CD4-positive, alpha-beta T cell treated with Interleukin-12 subunit alpha and Interleukin-12 subunit beta, for 1 hour (primary cell): ENCODE measurements around the gene EHF.

ENCODE experiments used
- DNase-seq: peaks from one replicate; pipeline ENCODE4 v3.0.0-alpha.2; 2020

The EHF gene

DNA sequence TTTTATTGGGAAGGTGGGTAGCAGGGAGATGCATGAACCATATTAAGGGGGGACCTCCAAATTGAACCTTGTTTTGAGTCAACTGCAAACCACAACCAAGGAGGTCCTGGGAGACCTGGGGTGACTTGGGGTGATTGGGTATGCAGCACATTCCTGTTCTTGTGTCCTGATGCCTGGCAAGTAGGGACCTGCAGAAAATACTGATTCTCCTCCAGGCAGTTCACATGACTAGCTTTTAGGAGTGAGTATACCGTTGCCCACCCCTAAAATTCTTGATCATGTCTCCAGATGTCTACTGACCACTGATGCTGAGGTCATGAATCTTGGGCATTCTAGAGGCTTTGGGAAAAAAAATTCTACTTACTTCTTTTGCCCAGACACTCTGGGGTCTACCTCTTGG is 6.3 kb downstream of the EHF start:
- DNase-seq = no peak

DNA sequence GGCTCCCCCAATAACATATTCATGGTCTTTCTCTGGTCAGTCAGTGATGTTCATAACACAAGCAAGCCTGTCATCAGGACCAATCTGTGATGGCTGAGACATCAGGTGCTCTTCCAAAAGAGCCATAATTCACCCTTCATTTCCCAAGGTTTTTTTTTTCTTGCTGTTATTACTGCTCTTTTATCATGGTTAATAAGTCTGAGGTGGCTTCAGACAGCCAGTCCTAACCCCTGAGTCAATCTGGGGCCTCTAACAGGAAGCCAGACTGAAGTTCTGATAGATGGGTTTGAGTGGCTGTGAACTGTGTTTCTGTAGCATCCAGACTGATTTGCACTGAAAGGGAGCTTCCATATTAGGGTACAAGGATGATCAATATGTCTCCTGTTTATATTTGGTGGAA is 8.8 kb downstream of the EHF start:
- no peak for DNase-seq

DNA sequence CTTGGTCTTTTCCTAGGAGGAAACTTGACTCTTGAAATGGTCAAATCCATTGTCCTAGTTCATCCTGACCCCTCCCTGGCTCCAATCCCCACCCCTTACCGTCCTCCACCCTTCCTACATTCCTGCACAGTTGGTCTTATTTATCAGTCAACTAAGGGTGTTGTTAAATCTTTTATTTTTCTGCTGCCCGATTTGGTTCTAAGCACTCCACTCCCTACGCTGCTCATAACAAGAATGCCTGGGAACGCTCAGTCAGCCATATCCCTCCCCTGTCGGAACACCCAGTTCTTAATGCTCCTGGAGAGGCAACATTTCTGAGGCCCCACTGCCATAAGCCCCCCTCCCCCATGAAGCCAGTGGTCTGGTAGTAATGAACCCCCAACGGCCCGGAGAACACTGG is 9.7 kb downstream of the EHF start:
- no peak for DNase-seq

DNA sequence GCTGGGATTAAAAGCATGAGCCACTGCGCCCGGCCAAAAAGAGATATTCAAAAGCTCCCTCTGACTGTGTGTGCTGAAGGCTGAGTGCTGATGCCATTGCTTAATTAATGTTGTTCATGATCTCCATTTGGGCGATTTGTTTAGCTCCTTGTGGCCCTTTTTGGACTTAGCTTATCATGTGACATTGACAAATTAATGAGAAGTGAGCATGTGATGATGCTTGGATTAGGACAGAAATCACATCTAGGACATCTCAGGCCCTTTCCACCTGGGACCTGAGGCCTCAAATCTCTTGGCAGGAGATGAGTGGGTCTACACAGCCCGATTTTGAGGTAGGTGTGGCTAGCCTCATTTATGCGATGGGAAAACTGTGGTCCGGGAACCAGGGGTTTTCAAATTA is 10.4 kb downstream of the EHF start:
- no peak for DNase-seq

DNA sequence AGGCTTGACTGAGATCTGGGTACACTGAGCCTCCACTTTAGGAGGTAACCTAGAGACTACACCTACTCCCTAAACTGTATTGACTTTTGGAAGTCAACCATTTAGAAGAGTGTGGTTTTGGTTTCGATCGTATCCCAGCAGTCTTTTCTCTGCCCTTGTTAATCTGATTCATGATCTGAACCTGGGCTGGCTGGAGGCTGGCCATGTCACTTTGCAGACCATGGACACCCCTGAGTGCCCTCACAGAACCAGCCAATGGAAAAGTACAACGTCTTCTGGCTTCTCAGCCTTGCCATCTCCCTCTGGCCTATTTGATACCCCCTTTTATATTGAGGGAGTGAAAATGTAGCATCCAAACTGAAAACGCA is 10.8 kb downstream of the EHF start:
- no peak for DNase-seq

DNA sequence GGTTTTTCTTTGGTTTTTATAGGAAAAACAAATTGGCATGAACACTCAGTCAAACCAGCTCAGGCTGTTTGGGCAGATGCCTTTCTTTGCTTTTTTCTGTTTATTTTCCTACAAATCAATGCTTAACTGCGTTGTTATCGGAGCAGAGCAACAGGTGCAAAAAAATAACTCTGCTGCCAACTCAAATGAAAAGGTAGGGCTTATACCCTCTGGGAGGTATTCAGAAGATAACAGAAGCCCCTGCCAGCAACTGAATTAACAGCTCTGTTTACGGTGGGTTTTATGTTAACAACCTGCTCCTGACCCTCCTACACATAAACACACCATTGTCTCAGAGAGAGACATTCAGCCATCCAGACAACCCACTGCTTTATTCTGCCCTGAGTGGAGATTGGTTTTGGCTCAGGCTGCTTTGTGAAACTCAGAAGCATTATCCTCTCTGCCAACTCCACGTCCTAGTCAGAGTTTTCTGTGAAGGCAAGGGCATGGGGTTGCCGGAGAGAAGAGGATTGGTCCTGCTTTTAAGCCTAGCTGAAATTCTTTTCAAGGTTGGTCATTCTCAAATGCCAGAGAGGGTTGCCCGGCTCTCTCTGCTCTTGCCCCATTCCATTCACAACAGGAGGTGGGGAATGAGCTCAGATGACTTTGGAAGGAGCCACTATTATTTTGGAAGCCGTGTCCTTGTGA is 11.4 kb downstream of the EHF start:
- DNase-seq = no peak

DNA sequence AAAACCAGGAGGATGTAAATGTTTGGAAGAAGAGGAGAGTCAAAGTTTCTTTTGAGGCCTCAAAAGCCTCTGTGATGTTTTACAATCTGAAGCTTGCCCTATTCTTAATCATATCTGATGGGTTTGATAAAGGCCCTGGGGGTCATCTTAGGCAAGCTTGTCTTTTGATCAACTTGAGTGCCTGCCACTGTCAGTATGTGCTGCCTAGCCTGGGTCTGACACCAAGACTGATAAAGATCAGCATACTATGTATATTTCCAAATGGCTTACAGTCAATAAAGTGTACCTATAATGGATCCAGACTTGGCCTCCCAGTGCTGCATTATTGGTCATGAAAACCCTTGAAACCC is 12.7 kb downstream of the EHF start:
- no peak for DNase-seq

DNA sequence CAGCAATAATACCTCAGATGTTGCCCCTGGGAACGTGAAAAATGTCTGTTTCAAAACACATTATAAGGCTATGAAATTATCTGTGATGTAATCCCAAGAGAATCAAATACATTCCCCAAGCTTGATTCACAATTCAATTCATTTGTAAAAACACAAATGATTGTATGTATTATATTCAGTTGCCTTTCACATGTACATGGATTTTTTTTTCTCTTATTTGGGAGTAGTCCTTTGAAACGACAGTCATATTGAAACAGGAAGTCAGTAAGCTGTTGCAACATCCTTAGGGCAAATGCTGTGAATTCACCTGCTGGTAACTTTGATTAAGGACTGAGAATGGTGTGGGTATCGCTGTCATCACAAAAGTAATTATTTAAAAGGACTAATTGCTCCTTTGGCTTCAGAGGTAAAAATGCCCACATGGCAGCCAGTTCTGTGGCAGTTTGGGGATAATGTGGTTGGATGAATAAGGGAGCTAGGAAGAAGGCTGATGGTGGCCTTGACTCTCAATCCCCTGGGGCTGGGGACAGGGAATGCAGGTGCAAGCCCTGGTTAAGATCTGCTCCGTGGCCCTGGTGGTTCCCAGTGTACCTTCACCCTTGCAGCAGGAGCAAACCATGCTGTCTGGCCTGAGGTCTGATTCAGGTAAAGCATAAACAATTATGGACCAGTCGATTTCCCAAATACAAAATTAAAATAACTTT is 13.2 kb downstream of the EHF start:
- DNase-seq = peak; percentile 11

DNA sequence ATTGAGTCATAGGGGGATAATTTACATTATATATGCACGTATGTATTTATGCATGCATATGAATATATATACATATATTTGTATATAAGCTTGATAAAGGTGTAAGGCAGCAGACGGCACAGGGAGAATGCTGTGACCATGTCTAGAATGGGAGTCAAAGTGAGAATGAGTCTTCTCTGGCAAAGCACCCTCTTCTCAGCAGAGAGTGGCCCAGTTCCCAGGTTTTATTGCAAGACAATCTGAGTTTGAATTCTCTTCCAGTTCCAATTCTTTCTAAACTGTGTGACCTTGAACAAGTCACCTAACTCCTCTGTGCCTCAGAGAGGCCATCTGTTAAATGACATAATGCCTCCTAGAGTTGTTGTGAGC is 13.8 kb downstream of the EHF start:
- no peak for DNase-seq

DNA sequence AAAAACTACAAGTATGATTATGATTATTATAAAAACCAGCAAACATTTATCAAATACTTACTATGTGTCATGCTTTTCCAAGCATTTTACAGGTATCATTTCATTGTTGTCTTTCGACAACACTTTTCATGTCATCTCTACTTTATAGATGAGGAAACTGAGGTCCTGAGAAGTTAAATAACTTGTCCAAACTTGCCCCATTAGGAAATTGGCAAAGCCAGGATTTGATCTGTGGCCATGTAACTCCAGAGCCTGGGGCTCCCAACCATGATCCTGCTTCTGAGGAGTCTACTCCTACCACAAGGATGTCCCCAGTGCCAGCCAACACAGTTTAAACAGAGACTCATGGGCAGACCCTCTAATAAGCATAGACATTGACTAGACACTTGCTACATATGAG is 15.2 kb downstream of the EHF start:
- no peak for DNase-seq

DNA sequence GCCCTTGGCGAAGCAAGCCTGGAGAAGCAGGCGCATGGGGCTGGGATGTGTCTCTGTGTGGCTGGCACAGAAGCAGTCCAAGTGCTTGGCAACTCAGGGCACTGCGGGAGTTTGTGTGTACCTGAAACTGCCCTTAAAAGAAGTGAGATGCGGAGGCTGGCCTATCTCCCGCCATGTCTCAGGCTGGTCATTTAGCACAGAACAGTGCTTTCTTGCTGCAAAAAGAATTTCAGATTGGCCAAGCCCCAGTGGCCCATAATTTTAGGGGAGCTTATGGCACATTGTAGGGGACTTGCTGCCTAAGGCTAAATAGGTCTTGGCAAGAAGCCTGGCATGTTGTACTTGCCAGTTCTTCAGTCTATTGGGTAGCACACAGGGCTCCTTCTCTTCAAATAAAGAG is 16.4 kb downstream of the EHF start:
- no peak for DNase-seq

DNA sequence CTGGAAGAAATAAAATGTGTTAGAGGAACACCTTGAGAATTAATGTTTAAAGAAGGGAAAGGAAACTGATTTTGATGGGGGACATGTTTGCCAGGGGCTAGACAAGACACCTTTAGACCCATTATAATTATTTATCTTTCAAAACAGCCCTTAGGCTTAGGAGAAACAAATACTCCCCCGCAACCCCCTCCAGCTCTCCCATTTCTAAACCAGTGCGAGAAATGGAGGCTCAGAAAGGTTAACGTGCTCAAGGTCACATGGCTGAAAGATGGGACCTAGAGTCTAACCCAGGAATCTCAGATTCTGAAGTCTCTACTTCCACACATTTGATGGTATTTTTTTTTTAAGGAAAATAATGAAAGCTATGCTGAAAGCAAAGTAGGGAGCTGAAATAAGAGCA is 18.0 kb downstream of the EHF start:
- DNase-seq = no peak

DNA sequence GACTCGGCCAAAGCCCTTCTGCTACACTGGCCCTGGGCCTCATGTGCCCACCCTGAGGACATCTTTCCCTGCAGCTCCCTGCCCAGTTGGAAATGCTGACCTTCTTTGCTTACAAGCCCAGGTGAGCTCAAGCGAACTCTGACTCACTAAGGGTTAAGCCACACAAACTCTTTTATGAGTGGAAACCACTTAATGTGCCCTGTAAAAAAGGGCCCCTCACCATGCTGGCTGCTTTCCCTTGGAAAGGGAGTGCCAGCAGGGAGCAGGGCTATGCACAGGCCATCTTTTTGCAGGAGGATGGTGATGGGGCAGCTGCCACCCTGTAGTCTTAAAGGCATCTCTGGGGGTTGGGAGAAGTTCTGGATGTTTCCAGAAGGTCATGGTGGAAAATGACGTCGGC is 18.7 kb downstream of the EHF start:
- DNase-seq = no peak

DNA sequence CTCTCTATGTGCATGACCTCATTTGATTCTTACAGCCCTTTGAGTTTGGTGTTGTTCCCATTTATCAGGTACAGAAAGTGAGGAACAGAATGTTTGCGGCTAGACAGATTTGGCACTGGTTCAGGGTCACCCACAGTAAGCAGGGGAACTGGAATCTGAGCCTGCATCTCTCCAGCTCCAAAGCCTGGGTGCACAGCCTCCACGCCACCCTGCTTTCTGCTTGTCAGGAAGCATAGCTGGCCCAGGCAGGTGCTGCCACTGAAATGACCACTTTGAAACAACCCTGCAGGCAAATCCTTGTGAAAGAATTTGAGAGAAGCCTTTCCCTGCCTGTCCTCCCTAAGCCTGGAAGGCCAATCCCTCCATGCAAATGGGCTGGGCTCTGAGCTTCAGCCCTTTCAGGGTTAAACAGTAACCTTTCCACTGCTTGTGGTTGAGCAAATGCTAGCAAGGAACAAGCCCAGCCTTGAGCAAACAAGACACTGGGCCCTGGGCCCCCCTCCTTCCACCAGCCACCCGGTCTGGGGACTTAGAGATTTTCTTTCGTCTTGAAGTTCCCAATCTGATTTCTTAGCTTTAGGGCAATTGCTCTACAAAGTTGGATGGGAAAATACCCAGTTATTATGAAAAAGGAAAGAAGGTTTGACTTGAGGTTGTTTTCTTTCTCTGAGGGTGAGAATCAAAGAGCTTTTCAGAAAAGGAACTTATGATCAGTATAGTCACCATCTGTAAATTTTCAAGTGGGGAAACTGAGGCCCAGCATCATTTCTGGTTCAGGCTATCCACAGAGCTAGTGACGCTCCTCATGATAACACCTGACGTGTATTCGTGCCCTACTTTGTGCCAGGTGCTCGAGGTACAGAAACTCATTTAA is 19.4 kb downstream of the EHF start:
- no peak for DNase-seq

DNA sequence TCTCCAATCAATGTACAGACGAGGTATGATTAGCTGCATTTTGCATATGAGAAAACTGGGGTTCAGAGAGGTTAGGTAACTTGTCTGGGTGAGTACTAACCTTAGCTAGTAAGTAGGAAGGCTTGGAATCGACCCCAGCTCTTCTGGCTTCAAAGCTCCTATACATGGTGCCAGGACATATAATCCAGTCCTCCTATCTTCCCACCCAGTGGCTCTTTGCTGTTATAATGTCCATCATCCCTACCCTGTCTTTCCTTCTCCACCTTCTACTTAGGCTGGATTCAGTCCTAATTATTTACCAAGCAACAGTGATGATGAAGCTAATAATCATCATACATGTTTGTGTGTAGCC is 20.0 kb downstream of the EHF start:
- DNase-seq = no peak

DNA sequence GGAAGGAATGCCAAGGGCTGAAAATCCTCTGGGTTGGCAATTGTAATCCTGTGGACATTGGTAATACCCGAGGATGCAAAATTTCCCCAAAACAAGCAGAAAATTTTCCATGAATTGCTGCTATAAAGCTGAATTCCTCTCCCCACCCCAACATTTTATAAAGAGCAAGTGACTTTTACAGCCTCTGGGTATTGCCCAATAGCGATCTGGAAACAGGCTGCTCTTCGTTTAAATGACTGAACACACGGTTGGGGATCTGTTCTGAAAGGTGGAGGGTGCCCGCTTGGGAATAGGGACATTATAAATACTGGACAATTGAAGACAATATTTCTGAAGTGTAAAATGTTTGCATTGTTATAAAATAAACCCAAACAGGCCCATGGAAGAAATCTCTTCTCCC is 20.6 kb downstream of the EHF start:
- no peak for DNase-seq

DNA sequence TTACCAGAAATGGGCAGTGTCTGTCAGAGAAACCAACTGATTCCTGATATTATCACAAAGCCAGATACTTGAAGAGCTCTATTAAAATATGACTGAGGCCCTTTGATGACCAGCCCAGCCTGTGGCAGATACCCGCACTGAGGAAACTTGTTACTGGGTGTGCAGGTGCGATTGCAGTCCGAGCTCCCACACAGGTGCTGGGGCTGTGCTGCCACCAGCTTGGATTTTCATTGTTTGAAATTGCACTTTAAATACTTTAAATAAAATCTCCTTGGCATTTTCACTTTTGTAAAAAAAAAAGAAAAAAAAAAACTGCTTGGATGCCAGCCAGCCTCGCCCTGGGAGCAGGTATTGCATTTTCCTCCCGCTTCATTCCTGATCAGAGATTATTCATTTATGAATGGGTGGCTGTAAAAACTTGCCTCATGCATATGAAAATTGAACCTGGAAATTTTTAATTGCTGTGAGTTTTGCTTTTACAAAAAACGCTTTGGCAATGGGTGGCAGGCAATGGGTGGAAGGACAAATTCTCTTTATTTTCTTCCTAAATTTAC is 21.2 kb downstream of the EHF start:
- DNase-seq = no peak

DNA sequence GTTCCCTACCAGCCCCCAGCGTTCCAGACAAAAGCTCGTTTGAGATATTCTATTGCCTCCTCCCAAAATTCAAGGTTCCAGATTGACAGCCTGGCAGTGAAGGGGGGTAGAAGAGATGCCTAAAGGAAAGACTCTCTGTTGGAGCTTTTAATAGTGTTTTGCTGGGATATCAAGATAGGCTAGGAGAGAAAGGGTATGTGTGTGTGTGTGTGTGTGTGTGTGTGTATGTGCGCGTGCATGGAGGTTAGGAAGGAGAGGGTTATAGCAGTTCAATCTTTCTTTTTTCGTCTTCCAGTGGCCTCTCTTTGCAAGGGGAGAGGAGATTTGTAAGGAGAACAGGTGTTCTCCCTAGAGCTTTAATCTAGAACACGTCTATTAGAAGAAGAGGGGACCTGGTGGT is 22.0 kb downstream of the EHF start:
- DNase-seq = no peak

DNA sequence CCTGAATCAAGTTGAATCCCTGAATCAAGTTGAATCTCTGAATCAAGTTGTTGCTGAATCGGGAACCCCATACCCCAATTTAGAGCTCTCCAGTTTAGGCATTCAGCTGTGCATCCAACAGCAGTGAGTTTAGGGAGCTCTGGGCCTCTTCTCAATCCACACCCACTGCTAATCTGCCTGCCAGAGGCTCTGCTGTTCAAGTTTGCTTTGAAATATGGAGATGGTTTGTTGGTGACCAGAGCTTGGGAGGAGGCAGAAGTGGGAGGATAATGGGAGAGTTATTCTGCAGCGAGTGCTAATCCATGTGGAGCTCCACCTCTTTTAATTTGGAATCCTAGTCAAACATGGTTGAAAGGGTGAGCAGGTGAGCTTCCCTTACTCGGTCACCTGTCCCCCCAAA is 22.4 kb downstream of the EHF start:
- DNase-seq = no peak

DNA sequence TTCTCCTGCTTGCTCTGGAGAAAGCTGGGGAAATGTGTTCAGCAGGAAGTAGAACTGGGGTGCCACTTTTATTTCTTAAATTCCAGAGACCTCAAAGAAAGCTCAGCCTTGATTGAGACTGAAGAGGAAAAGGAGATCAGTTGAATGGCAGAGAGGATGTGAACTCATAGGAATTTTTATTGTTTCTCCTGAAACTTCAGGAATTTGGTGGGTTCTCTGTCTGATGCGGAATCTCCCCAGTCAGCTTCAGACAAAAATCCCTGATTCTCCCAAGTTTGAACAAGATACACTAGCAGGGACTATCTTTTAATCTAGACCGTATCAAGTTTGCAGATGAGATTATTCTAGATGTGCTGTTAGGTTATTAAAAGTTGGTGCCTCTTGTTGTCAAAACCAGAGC is 23.0 kb downstream of the EHF start:
- DNase-seq = no peak

DNA sequence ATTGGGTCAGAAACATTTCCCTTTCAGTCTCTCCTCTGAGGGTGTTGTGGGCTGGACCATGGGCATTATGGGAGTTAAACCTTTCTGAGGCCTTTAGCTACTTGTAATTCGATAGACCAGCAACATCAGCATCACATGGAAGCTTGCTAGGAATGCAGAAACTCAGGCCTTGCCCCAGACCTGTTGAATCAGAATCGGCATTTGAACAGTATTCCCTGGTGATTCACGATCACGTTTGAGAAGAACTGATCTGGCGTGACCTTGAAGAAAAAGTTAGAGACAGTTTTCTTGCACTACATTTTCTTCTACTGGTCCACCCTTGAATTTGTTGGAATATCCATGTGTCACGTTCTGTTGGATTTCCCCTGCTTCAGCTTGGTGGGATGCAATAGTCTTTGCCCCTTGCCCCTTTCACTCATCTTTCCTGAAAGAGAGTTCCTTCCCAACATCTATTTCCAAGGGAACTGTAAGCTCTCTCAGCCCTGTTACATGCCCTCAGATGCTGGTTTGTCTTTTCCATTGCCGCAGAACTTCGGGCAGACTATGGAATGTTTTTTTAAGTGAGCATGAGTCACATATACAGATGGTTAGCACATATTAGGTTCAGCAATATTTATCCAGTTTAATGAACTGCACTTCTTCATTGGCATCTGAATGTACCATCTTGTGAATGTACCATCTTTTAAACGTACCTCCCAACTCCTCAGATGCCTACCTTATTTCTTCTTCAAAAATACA is 23.9 kb downstream of the EHF start:
- no peak for DNase-seq

DNA sequence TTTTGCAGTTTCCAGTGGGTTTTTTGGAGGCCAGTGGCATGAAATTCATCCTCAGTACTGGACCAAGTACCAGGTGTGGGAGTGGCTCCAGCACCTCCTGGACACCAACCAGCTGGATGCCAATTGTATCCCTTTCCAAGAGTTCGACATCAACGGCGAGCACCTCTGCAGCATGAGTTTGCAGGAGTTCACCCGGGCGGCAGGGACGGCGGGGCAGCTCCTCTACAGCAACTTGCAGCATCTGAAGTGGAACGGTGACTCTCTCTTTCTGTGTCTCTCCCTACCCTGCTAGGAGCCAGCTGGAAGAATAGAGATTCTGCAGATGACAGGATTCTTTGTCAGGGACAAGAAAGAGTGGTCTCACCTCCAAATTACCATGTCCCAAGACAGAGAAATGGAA is 25.5 kb downstream of the EHF start:
- no peak for DNase-seq

DNA sequence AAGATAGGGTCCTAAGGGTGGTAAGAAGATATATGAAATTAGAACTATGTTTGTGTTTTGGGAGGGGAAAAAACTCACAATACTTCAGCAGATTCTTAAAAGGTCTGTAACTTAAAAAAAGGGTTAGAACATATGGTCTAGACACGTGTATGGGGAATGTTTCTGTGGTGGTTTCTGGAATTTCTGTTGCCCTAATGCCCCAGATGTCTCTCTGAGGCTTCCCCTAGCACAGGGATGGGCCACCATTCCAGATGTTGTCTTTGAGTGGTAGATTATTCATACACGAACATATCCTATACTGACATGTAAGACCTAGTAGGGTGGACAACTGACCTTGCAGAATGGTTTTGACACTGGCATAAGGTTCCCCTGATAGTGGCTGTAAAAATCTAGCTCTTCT is 26.2 kb downstream of the EHF start:
- no peak for DNase-seq
